Measurements from ENCODE around the gene GSAP. TPM values are rescaled to one million over a fixed set of nuclear protein-coding genes. Genes with fewer than 3 reads are reported as not detected.

GSAP gene
- total RNA-seq, 1 donor from 2014 or later: 19.6 TPM

DNA sequence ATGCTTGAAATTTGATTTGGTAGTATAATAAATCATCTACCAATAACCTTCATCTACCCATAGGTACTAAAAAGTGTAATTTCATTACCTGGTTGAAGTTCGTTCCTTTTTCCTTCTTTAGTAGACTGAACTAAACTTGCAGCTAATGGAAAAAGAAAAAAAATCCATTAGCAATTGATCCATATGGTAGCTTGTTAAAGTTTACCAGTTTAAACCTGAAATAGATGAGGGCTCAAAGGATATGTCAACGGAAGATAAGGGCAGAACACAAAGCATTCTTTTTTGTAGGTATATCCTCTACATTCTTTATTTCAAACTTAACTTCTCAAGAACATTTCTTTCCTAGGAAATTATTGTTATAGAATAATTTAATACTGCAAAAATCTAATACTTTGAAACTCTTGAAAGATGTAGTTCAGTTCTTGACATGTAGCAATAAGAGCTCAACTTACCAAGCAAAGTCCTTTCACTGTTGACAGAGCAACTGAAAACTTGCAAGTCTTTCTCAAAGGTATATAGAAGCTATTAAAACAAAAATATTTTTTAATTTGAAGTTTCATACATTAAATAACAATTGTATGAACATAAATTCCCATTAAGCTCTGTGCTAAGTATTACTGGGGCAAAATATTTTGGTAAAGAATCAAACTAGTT, 19.1 kb downstream of the GSAP start:
- Mint-ChIP-seq H3K27ac (no peak overlapping the region), H3K4me3 (no peak overlapping the region), H3K9me3 (peaks cover 5% of the 10 kb centered on the region), H3K27me3 (ENCODE audit: low read depth) (no peaks in the 10 kb centered on the region), H3K36me3 (no peaks in the 10 kb centered on the region), H3K4me1 (peaks cover 2% of the 10 kb centered on the region)
- TF ChIP-seq, protein P1, sequence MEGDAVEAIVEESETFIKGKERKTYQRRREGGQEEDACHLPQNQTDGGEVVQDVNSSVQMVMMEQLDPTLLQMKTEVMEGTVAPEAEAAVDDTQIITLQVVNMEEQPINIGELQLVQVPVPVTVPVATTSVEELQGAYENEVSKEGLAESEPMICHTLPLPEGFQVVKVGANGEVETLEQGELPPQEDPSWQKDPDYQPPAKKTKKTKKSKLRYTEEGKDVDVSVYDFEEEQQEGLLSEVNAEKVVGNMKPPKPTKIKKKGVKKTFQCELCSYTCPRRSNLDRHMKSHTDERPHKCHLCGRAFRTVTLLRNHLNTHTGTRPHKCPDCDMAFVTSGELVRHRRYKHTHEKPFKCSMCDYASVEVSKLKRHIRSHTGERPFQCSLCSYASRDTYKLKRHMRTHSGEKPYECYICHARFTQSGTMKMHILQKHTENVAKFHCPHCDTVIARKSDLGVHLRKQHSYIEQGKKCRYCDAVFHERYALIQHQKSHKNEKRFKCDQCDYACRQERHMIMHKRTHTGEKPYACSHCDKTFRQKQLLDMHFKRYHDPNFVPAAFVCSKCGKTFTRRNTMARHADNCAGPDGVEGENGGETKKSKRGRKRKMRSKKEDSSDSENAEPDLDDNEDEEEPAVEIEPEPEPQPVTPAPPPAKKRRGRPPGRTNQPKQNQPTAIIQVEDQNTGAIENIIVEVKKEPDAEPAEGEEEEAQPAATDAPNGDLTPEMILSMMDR (IDR thresholded peaks at IDR 0.05; ENCODE audit: unreplicated experiment): no peak
- no peak for DNase-seq (ENCODE audit: low spot score in 2 of 2, unreplicated experiment in 2 of 2)

DNA sequence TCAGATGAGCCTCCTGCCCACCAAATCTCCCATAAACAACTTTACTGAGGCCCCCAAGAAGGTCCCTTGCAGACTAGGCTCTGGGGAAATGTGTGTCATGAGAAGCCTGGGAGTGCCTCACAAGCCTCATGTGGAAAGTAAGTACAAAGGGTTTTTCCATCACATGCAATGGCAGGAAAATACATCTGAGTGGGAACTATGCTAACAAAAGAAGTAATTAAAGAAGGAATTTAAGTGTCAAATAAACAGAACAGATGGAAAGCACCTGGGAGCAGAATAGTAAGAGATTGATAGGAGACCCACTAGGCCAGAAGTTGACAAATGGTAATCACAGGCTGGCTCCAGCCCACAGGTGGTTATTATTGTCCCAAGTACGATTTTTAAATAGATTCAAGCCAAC, 20.5 kb downstream of the GSAP start:
- no peaks in the 10 kb centered on the region for H3K9me3 Mint-ChIP-seq
- DNase-seq (ENCODE audit: low spot score in 2 of 2, unreplicated experiment in 2 of 2): no peak
- TF ChIP-seq, protein P1 (IDR thresholded peaks at IDR 0.05; ENCODE audit: unreplicated experiment): no peak
- H3K27ac Mint-ChIP-seq: no peak overlapping the region
- H3K27me3 Mint-ChIP-seq (ENCODE audit: low read depth): no peaks in the 10 kb centered on the region
- no peak overlapping the region for H3K4me3 Mint-ChIP-seq
- peaks cover 2% of the 10 kb centered on the region for H3K4me1 Mint-ChIP-seq
- H3K36me3 Mint-ChIP-seq: no peaks in the 10 kb centered on the region

DNA sequence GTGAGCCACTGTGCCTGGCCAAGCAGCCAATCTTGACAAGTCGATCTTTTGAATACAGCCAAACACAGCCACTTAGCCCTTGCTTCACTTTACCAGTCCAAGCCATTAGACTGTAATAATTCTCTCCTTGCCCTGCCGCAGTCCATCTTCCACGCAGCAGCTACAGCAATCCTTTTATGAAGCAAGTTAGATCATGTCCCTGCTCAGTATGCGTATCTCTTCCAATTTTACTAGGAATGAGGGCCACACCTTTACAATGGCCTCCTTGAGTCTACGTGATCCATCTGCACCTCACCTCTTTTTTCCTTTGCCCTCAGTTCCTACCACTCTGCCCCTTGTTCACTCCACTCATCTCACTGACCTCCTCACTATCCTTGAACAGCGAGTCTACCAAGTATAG, 22.2 kb downstream of the GSAP start:
- H3K4me1 Mint-ChIP-seq: peaks cover 2% of the 10 kb centered on the region
- DNase-seq (ENCODE audit: low spot score in 2 of 2, unreplicated experiment in 2 of 2): no peak
- H3K27ac Mint-ChIP-seq: no peak overlapping the region
- H3K27me3 Mint-ChIP-seq (ENCODE audit: low read depth): no peaks in the 10 kb centered on the region
- no peaks in the 10 kb centered on the region for H3K9me3 Mint-ChIP-seq
- peaks cover 3% of the 10 kb centered on the region for H3K36me3 Mint-ChIP-seq
- H3K4me3 Mint-ChIP-seq: no peak overlapping the region
- TF ChIP-seq, protein P1 (IDR thresholded peaks at IDR 0.05; ENCODE audit: unreplicated experiment): no peak

DNA sequence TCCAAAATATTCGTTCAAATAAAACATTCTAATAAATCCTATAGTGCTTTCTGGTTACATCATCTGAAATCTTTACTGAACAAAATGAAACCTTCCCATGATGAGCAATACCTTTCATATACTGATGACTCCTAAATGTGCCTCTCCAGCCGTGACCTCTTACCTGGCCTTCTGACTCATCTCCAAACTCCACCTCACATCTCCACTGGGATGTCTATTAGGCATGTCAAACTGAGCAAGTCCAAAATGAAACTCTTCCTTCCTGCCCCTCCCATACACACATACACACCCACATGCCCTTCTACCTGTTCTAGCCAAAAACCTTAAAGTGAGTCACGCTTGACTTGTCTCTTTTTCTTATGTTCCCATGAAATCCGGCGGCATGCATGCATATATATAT, 22.9 kb downstream of the GSAP start:
- Mint-ChIP-seq H3K27me3 (ENCODE audit: low read depth) (no peaks in the 10 kb centered on the region), H3K4me1 (peaks cover 2% of the 10 kb centered on the region), H3K9me3 (no peaks in the 10 kb centered on the region), H3K27ac (no peak overlapping the region), H3K4me3 (no peak overlapping the region), H3K36me3 (peaks cover 3% of the 10 kb centered on the region)
- DNase-seq (ENCODE audit: low spot score in 2 of 2, unreplicated experiment in 2 of 2): no peak
- TF ChIP-seq, protein P1 (IDR thresholded peaks at IDR 0.05; ENCODE audit: unreplicated experiment): no peak

DNA sequence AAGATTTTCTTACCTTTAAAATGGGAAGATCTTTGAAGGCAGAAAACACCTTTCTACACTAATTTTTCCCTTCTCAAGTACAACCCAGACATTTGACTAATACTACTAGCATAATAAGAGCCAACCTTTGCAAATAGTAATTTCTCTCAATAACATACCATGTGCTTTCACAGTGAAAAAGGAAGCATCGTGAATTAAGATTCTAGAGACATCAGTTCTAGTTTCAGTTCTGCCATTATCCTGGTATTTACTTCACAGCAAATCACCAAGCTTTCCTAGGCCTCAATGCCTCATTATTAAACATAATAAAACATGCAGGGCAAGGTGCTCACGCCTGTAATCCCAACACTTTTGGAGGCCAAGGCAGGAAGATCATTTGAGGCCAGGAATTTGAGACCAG, 24.9 kb downstream of the GSAP start:
- Mint-ChIP-seq H3K9me3 (no peaks in the 10 kb centered on the region), H3K4me1 (peaks cover 7% of the 10 kb centered on the region), H3K27ac (no peak overlapping the region), H3K36me3 (peaks cover 3% of the 10 kb centered on the region), H3K4me3 (no peak overlapping the region), H3K27me3 (ENCODE audit: low read depth) (no peaks in the 10 kb centered on the region)
- DNase-seq (ENCODE audit: low spot score in 2 of 2, unreplicated experiment in 2 of 2): no peak
- TF ChIP-seq, protein P1 (IDR thresholded peaks at IDR 0.05; ENCODE audit: unreplicated experiment): no peak

Measured in mesothelial cell of epicardium (in vitro differentiated cells).